CD4-positive, alpha-beta T cell (primary cell): Measurements from ENCODE around the gene PPP3CB. TPM values are rescaled to one million over a fixed set of nuclear protein-coding genes. Genes with fewer than 3 reads are reported as not detected.

Experiments
- ATAC-seq: fragments of 200-7000 bp; cut with Tn5 transposase; one replicate; pipeline ENCODE4 v1.10.0; 2022; ENCODE audit warnings: mild to moderate bottlenecking; ENCODE audit not compliant: poor library complexity
- CTCF ChIA-PET: fragments of 350-600 bp; sonication (Branson Sonifier 250); formaldehyde crosslinking; loops from one replicate; lab custom pipeline; 2021; ENCODE audit warnings: antibody characterized with exemption, inconsistent platforms; lab: Charles Lee
- POLR2A ChIA-PET: fragments of 350-600 bp; sonication (Branson Sonifier 250); formaldehyde crosslinking; loops from one replicate; lab custom pipeline; 2021; ENCODE audit warnings: antibody characterized with exemption, inconsistent platforms; lab: Charles Lee
- DNase-seq, 14 experiments: peaks; one replicate each; pipeline ENCODE4 v3.0.0-alpha.2; 2013 to 2020; ENCODE audit warnings: mixed read lengths in 2 of 14
- H3K27ac ChIP-seq, 2 donors: one replicate each; pipeline versions ENCODE4 v1.5.1 to v1.7.0; 2013; ENCODE audit warnings: low read length in 2 of 2, low read depth in 1 of 2, mild to moderate bottlenecking in 1 of 2
- H3K27me3 ChIP-seq, 2 experiments: 1 replicate in 1 of 2; 2 replicates in 1 of 2; pipeline versions ENCODE4 v1.6.1 to v1.7.0; 2013; ENCODE audit warnings: low read length in 2 of 2, control low read depth in 1 of 2, mild to moderate bottlenecking in 1 of 2, moderate library complexity in 1 of 2; ENCODE audit not compliant: insufficient read depth in 2 of 2, control insufficient read depth in 1 of 2
- H3K36me3 ChIP-seq: one replicate; pipeline ENCODE4 v1.6.1; 2013; ENCODE audit warnings: low read length, control low read depth; ENCODE audit not compliant: insufficient read depth
- H3K4me1 ChIP-seq: one replicate; pipeline ENCODE4 v1.6.1; 2013; ENCODE audit warnings: low read length, control low read depth; ENCODE audit not compliant: insufficient read depth
- H3K4me3 ChIP-seq: one replicate; pipeline ENCODE4 v1.5.1; 2013; ENCODE audit warnings: mild to moderate bottlenecking, low read length, moderate library complexity
- H3K9me3 ChIP-seq, 2 experiments: 1 replicate in 1 of 2; 2 replicates in 1 of 2; pipeline versions ENCODE4 v1.6.1 to v1.7.0; 2013; ENCODE audit warnings: low read length in 2 of 2, mild to moderate bottlenecking in 2 of 2, control low read depth in 1 of 2, moderate library complexity in 1 of 2; ENCODE audit not compliant: control insufficient read depth in 1 of 2, insufficient read depth in 1 of 2
- H3K27ac Mint-ChIP-seq: one replicate; pipeline ENCODE4 v1.8.0; 2020; ENCODE audit warnings: mixed read lengths
- H3K27me3 Mint-ChIP-seq: one replicate; pipeline ENCODE4 v1.8.0; 2021; ENCODE audit warnings: mixed read lengths
- H3K36me3 Mint-ChIP-seq: one replicate; pipeline ENCODE4 v1.8.0; 2021; ENCODE audit warnings: low read depth, mixed read lengths
- H3K4me1 Mint-ChIP-seq: one replicate; pipeline ENCODE4 v1.8.0; 2021; ENCODE audit warnings: low read depth, mixed read lengths
- H3K4me3 Mint-ChIP-seq: one replicate; pipeline ENCODE4 v1.8.0; 2020; ENCODE audit warnings: mild to moderate bottlenecking, mixed read lengths
- H3K9me3 Mint-ChIP-seq: one replicate; pipeline ENCODE4 v1.8.0; 2020; ENCODE audit warnings: mixed read lengths
- CTCF ChIP-seq: fragments of 200-600 bp; IDR thresholded peaks from one replicate; pipeline ENCODE4 v1.8.0; 2022; ENCODE audit warnings: antibody characterized with exemption, mild to moderate bottlenecking
- intact Hi-C, 2 experiments: fragments of 100-400 bp; cut with DNase I in 1 of 2; cut with micrococcal nuclease in 1 of 2; formaldehyde crosslinking; loops; one replicate each; pipeline versions ENCODE4 v1.15.1 to v1.9.0; 2023 to 2025; cut with DNase I, micrococcal nuclease
- total RNA-seq, 174 experiments: library from RNA in 2 of 174; stranded (reverse) in 2 of 174; gene quantifications; one replicate each; pipeline ENCODE4 v1.2.3 and lab custom pipeline; 2021 to 2026

PPP3CB gene
- total RNA-seq, 2 experiments from 2014 or later, result 20.2 to 20.3 TPM

- no peaks in the 10 kb centered on the region for H3K9me3 Mint-ChIP-seq
- H3K4me3 Mint-ChIP-seq, result no peak overlapping the region
- no peaks in the 10 kb centered on the region for H3K4me1 ChIP-seq
- H3K27ac Mint-ChIP-seq, result no peak overlapping the region
- no peak overlapping the region for H3K4me3 ChIP-seq
- ChIA-PET POLR2A (no interaction called here), CTCF (no interaction called here)
- peaks cover 33% of the 10 kb centered on the region for H3K36me3 ChIP-seq
- ATAC-seq, result no peak
- peaks cover 61% of the 10 kb centered on the region for H3K36me3 Mint-ChIP-seq
- H3K27me3 ChIP-seq, result no peaks in the 10 kb centered on the region
- no peak for DNase-seq
- no peaks in the 10 kb centered on the region for H3K27me3 Mint-ChIP-seq
- H3K27ac ChIP-seq, result no peak overlapping the region
- intact Hi-C loops, result no loop called here
- no peak for TF ChIP-seq CTCF
- H3K4me1 Mint-ChIP-seq, result no peaks in the 10 kb centered on the region
- H3K9me3 ChIP-seq, result no peaks in the 10 kb centered on the region
Measured at GRCh38 chr10:73446926-73447325, 48.9 kb downstream of the PPP3CB start.

- H3K9me3 Mint-ChIP-seq, result no peaks in the 10 kb centered on the region
- intact Hi-C loops, result no loop called here
- H3K4me3 Mint-ChIP-seq, result no peak overlapping the region
- Histone ChIP-seq H3K36me3 (peaks cover 43% of the 10 kb centered on the region), H3K27ac (no peak overlapping the region), H3K27me3 (no peaks in the 10 kb centered on the region), H3K4me1 (no peaks in the 10 kb centered on the region), H3K4me3 (no peak overlapping the region), H3K9me3 (no peaks in the 10 kb centered on the region)
- no peak for DNase-seq
- ChIA-PET CTCF (interaction anchor here (0.7 kb wide), 1 partner anchor 32 kb away, joined by 4 read pairs; no protein-coding TSS in a partner anchor), POLR2A (no interaction called here)
- no peaks in the 10 kb centered on the region for H3K4me1 Mint-ChIP-seq
- H3K27ac Mint-ChIP-seq, result no peak overlapping the region
- no peak for TF ChIP-seq CTCF
- H3K27me3 Mint-ChIP-seq, result no peaks in the 10 kb centered on the region
- peaks cover 80% of the 10 kb centered on the region for H3K36me3 Mint-ChIP-seq
- ATAC-seq, result no peak
Measured at GRCh38 chr10:73444457-73444856, 51.4 kb downstream of the PPP3CB start.

- ChIA-PET CTCF (no interaction called here), POLR2A (no interaction called here)
- no peaks in the 10 kb centered on the region for H3K27me3 Mint-ChIP-seq
- peak overlapping the region; percentile 51 for H3K27ac Mint-ChIP-seq
- Histone ChIP-seq H3K27me3 (no peaks in the 10 kb centered on the region), H3K27ac (no peak overlapping the region), H3K36me3 (peaks cover 41% of the 10 kb centered on the region), H3K4me3 (no peak overlapping the region), H3K4me1 (no peaks in the 10 kb centered on the region), H3K9me3 (no peaks in the 10 kb centered on the region)
- no peak for DNase-seq
- H3K4me3 Mint-ChIP-seq, result no peak overlapping the region
- no peak for ATAC-seq
- H3K4me1 Mint-ChIP-seq, result peaks cover 4% of the 10 kb centered on the region
- no peaks in the 10 kb centered on the region for H3K9me3 Mint-ChIP-seq
- peaks cover 72% of the 10 kb centered on the region for H3K36me3 Mint-ChIP-seq
- intact Hi-C loops, result no loop called here
- TF ChIP-seq CTCF, result no peak
Measured at GRCh38 chr10:73439605-73440312, 56.1 kb downstream of the PPP3CB start.
